Mucosa of descending colon (tissue), 3 donors: Measurements from ENCODE around the gene TRABD2A. TPM values are rescaled to one million over a fixed set of nuclear protein-coding genes. Genes with fewer than 3 reads are reported as not detected.
"Not testable (repeated sequence)": the region's sequence is repeated elsewhere in the genome, so short reads cannot be mapped to it uniquely, and the experiment has no call there.

Source experiments
- ATAC-seq: fragments of 200-7000 bp; cut with Tn5 transposase; one replicate; pipeline ENCODE4 v1.9.1; 2020; ENCODE audit warnings: mild to moderate bottlenecking, moderate library complexity
- DNase-seq, 3 donors: peaks; one replicate each; pipeline ENCODE4 v3.0.0-alpha.2; 2020
- H3K36me3 ChIP-seq: fragments of 200-600 bp; one replicate; pipeline ENCODE4 v1.8.0; 2021; ENCODE audit warnings: low read depth, mild to moderate bottlenecking
- H3K4me1 ChIP-seq: fragments of 200-600 bp; one replicate; pipeline ENCODE4 v1.8.0; 2021; ENCODE audit warnings: low read depth, mild to moderate bottlenecking
- H3K4me3 ChIP-seq: fragments of 200-600 bp; one replicate; pipeline ENCODE4 v1.8.0; 2021; ENCODE audit warnings: mild to moderate bottlenecking
- H3K9me3 ChIP-seq: fragments of 200-600 bp; one replicate; pipeline ENCODE4 v1.8.0; 2021; ENCODE audit warnings: mild to moderate bottlenecking
- CTCF ChIP-seq: fragments of 200-600 bp; IDR thresholded peaks from one replicate; pipeline ENCODE4 v1.8.0; 2022; ENCODE audit warnings: antibody characterized with exemption, mild to moderate bottlenecking
- intact Hi-C, 2 donors: fragments of 100-400 bp; cut with DNase I in 1 of 2; cut with micrococcal nuclease in 1 of 2; formaldehyde crosslinking; loops; one replicate each; pipeline versions ENCODE4 v1.11.0 to v1.11.1; 2022; cut with DNase I, micrococcal nuclease
- total RNA-seq, 3 donors: library from RNA; stranded (reverse); fragmentation: NEBNext Ultra II Directional in 2 of 3; extraction: Animal tissue kit (Norgen Biotek cat#: 25700) in 2 of 3; gene quantifications; one replicate each; pipeline versions ENCODE4 v1.2.1 to v1.2.4, GENCODE V29; 2021 to 2023
- donor health status: DM: no; HTN: no; CAD: no; lungs with moderate emphysema.
- donor health status: DM: no; HTN: no; CAD: no.
- donor health status: DM: no; HTN: yes; CAD: no.

The TRABD2A gene
- total RNA-seq, 3 donors from 2014 or later: 40.2 to 132 (median 63.2) TPM

DNA sequence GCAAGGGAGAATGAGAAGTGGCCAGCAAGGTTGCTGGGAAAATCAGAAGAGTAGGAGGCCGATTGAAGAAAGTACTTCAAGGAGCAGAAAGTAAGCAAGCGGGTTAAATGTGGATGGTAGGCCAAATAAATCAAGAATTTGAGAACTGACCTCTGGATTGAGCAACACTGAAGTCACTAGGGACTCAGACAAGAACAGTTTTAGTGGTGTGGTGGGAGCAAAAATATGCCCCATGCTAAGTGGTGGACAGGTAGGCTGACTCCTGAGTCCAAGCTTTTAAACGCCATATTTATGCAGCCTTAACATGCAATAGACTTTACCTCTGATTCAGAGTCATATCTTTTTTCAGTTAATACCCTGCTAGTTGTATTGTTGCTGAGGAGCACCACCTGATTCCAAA lies 4.5 kb downstream of the TRABD2A start:
- no peak for TF ChIP-seq CTCF
- Histone ChIP-seq H3K9me3 (no peaks in the 10 kb centered on the region), H3K4me1 (no peaks in the 10 kb centered on the region), H3K4me3 (no peak overlapping the region), H3K36me3 (no peaks in the 10 kb centered on the region)
- no peak for DNase-seq
- ATAC-seq: no peak
- intact Hi-C loops: no loop called here

GRCh38 chr2:84875619-84876018 lies 5.3 kb downstream of the TRABD2A start:
- intact Hi-C loops, H3K4me3 ChIP-seq, ATAC-seq, H3K9me3 ChIP-seq, H3K4me1 ChIP-seq, DNase-seq, H3K36me3 ChIP-seq: not testable (repeated sequence)

DNA sequence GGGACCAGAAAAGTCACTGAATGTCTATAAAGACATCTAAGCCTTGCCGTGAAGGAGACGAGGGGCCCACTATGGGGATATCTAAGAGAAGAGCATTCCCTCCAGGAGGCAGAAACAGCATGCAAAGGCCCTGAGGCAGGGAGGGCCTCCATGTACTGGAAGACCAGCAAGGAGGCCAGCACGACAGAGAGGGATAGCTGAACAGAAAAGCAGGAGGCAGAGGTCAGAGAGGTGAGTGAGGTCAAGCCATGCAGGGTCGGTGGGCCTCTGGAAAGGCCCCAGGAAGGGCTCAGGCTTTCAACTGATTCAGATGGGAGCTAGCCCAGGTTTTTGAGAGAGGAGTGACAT lies 5.7 kb downstream of the TRABD2A start:
- H3K36me3 ChIP-seq: no peaks in the 10 kb centered on the region
- no peak for TF ChIP-seq CTCF
- H3K4me1 ChIP-seq: no peaks in the 10 kb centered on the region
- ATAC-seq: no peak
- no peak overlapping the region for H3K4me3 ChIP-seq
- intact Hi-C loops: no loop called here
- H3K9me3 ChIP-seq: no peaks in the 10 kb centered on the region
- DNase-seq: no peak

DNA sequence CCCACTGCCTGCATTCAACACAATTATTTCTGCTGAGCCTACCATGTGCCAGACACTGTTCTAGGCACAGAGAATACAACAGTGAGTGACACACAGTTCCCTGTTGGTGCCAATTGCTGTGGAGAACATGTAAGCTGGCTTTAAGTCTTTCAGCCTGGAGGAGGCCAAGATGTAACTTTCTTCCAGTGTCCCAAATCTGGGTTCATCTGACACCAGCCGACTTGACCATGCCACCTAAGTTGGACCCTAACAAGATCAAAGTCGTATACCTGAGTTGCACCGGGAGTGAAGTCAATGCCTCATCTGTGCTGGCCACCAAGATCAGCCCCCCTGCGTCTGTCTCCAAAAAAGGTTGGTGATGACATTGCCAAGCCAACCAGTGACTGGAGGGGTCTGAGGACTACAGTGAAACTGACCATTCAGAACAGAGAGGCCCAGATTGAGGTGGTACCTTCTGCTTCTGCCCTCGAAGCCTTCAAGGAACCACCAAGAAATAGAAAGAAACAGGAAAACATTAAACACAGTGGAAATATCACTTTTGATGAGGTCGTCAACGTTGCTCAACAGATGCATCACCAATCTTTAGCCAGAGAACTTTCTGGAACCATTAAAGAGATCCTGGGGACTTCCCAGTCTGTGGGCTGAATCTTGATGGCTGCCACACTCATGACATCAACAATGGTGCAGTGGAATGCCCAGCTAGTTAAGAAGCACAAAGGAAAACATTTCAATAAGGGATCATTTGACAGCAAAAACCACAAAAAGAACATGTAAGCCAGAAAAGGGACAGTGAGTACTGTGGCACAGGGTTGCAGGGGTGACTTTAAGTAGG lies 6.3 kb downstream of the TRABD2A start:
- no peaks in the 10 kb centered on the region for H3K4me1 ChIP-seq
- DNase-seq (no peak), ATAC-seq (no peak)
- H3K4me3 ChIP-seq: no peak overlapping the region
- intact Hi-C loops: no loop called here
- H3K36me3 ChIP-seq: no peaks in the 10 kb centered on the region
- no peaks in the 10 kb centered on the region for H3K9me3 ChIP-seq
- no peak for TF ChIP-seq CTCF

DNA sequence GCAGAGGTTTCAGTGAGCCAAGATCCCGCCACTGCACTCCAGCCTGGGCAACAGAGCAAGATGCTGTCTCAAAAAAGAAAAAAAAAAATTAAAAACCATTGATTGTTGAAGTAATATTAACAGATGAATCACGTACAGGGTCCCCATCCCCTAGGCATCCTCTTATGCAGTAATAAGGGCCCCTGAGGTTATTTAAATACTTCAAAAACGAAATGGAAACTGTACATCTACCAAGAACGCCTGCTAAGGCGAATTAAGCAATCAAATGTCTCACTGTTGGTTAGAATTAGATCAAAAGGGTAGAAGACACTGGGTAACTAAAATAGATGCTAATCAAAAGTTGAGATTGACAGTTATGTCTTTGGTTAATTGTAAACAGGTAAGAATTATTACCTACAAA lies 7.5 kb downstream of the TRABD2A start:
- intact Hi-C loops: no loop called here
- no peak for TF ChIP-seq CTCF
- Histone ChIP-seq H3K9me3 (no peaks in the 10 kb centered on the region), H3K36me3 (no peaks in the 10 kb centered on the region), H3K4me1 (no peaks in the 10 kb centered on the region), H3K4me3 (no peak overlapping the region)
- no peak for ATAC-seq
- no peak for DNase-seq

DNA sequence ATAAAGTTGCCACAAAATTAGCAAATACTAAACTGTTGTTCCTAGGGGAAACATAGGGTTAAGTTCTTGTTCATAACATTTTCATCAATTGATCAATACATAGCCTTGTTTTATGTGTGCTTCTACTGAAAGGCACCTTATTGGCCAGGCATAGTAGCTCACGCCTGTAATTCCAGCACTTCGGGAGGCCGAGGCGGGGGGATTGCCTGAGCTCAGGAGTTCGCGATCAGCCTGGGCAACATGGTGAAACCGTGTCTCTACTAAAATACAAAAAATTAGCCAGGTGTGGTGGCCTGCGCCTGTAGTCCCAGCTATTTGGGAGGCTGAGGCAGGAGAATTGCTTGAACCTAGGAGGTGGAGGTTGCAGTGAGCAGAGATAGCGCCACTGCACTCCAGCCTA lies 8.2 kb downstream of the TRABD2A start:
- H3K9me3 ChIP-seq, ATAC-seq, intact Hi-C loops, H3K4me3 ChIP-seq, H3K4me1 ChIP-seq, H3K36me3 ChIP-seq, DNase-seq: not testable (repeated sequence)

DNA sequence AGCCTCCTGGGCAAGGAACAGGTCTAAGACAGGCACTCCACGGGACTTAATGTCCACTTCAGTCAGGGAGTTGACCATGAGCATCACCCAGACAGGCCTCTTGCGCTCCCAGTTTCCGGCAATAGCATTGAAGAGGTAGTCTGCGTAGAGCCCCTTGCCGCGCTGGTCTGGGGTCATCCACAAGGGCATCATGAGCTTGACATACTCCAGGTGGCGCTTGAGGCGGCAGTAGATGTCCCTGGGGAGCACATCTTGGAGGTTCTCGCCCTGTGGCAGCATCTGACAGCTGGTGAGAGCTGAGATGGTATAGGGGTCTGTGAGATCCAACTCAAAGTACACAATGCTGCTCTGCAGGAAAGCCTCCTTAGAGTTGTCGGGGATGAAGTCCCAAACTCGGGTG lies 10.6 kb downstream of the TRABD2A start:
- no peak for TF ChIP-seq CTCF
- H3K9me3 ChIP-seq: no peaks in the 10 kb centered on the region
- intact Hi-C loops: no loop called here
- H3K36me3 ChIP-seq: no peaks in the 10 kb centered on the region
- no peak for ATAC-seq
- H3K4me3 ChIP-seq: no peak overlapping the region
- DNase-seq: no peak
- no peaks in the 10 kb centered on the region for H3K4me1 ChIP-seq

- H3K9me3 ChIP-seq, H3K4me3 ChIP-seq, ATAC-seq, H3K4me1 ChIP-seq, intact Hi-C loops, DNase-seq, H3K36me3 ChIP-seq: not testable (repeated sequence)
These were observed 12.6 kb downstream of the TRABD2A start for GRCh38 chr2:84868327-84868726.
